SW 1271 (cell line): Measurements from ENCODE around the gene PLCXD1.
"Not testable (repeated sequence)": the region's sequence is repeated elsewhere in the genome, so short reads cannot be mapped to it uniquely, and the experiment has no call there.

ENCODE experiments used
- DNase-seq, 2 experiments: peaks; one replicate each; lab custom pipeline; 2025; lab: John Stamatoyannopoulos, UW

PLCXD1 gene

DNA sequence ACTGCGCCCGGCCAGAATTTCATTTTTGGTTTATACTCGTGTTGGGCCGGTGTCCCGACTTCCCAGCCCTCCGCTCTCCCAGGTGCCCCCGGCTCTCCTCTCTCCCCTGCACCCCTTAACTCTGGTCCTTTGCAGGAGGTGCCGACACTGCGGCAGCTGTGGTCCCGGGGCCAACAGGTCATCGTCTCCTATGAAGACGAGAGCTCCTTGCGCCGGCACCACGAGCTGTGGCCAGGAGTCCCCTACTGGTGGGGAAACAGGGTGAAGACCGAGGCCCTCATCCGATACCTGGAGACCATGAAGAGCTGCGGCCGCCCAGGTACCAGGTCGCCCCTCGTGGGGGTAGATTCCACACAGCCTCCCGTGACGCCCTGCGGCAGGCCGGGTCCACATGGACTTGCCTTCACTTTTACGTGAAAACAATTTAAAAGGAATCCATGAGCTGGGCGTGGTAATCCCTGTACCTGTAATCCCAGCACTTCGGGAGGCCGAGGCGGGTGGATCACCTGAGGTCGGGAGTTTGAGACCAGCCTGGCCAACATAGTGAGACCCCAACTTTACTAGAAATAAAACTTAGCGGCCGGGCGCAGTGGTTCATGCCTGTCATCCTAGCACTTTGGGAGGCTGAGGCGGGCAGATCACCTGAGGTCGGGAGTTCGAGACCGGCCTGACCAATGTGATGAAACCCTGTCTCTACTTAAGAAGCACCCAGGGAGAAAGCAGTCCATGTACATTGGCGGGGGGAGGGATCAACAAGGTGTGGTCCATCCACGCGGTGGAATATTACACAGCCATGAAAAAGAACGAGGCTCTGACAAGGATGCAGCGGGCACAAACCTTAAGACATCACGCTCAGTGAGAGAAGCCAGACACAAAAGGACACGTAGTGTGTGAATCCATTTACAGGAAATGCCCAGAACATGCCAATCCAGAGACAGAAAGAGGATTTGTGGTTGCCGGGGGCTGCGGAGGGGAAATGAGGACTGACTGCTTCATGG, 12.0 kb downstream of the PLCXD1 start:
- no peak for DNase-seq

GRCh38 chrX:295136-295535, 14.0 kb downstream of the PLCXD1 start:
- DNase-seq, result no peak

DNA sequence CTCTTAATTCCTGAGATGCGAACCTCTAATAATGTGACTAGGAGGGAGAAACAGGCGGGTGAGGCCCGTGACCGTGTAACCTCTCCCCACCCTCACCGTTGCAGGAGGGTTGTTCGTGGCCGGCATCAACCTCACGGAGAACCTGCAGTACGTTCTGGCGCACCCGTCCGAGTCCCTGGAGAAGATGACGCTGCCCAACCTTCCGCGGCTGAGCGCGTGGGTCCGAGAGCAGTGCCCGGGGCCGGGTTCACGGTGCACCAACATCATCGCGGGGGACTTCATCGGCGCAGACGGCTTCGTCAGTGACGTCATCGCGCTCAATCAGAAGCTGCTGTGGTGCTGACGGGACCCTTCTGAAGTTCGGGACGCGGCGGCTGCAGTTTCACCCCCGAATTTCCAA, 17.8 kb downstream of the PLCXD1 start:
- no peak for DNase-seq

DNA sequence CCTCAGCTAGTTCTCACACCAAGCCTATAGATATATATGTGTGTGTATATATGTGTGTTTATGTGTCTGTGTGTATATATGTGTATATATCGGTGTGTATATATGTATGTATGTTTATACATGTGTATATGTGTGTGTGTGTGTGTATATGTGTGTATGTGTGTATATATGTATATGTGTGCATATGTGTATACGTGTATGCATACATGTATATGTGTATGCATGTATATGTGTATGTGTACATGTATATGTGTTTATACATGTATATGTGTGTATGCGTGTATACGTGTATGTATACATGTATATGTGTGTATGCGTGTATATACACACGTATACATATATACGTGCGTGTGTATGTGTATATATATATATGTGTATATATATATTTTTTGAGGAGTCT, 19.2 kb downstream of the PLCXD1 start:
- DNase-seq, result no peak

DNA sequence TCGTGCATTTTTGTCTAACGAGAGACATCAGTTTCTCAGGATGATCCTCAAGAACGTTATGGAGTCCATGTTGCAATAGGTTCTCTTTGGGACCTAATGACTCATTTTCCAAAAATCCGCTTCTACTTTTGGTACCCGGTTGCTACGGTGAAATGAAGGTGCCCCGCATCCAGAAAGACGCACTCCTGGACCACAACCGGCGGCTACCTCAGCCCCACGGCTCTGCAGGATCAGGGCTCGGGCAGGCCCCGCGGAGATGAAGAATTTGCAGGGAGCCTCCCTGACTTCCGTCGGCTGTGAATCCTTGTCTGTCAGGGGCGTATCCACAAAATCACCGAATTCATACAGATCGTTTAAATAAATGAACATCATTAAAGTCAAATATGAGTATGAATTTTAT, 21.8 kb downstream of the PLCXD1 start:
- no peak for DNase-seq

- not testable (repeated sequence) for DNase-seq
Observed at GRCh38 chrX:305781-306613, 24.8 kb downstream of the PLCXD1 start.

- not testable (repeated sequence) for DNase-seq
Observed at GRCh38 chrX:306614-307251, 25.6 kb downstream of the PLCXD1 start.

DNA sequence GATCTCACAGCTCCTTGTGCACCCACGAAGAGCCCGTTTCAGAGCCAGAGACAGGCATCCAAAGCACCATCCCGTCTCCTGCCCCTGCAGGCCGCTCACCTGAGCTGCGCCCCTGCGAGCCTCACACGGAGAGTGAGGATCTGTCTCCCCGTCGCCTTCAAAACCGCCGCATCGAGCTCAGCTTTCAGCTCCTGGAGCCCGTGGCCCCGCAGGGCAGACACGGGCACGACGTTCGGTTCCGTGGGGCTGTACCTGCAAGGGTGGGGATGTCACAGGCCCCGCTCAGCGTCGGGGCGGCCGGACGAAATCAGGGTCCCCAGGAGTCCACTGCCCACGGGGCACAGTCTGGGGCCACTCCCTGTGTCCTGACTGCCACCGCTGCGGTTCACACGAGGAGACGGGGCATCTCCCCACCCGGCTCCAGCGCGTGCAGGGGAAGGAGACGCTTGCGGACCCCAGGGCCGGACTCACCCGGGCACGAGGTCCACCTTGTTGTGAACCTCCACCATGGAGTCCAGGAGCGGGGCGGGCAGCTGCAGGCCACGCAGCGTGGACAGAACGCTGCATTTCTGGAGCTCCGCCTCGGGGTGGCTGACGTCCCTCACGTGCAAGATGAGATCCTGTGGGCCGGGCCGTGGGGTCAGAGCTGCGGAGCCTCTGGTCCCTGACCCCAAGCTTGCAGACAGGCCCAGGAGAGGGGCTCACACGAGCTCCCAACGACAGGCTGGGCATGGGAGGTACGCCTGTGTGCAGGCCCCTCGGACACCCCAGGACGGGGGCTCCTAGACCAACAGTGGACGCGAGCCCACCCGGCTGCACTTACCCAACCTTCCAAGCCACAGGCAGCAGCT, 26.3 kb downstream of the PLCXD1 start:
- DNase-seq, result no peak

- no peak for DNase-seq
Observed at GRCh38 chrX:308821-309520, 27.8 kb downstream of the PLCXD1 start.

GRCh38 chrX:310621-311155, 29.5 kb downstream of the PLCXD1 start:
- DNase-seq, result no peak

DNA sequence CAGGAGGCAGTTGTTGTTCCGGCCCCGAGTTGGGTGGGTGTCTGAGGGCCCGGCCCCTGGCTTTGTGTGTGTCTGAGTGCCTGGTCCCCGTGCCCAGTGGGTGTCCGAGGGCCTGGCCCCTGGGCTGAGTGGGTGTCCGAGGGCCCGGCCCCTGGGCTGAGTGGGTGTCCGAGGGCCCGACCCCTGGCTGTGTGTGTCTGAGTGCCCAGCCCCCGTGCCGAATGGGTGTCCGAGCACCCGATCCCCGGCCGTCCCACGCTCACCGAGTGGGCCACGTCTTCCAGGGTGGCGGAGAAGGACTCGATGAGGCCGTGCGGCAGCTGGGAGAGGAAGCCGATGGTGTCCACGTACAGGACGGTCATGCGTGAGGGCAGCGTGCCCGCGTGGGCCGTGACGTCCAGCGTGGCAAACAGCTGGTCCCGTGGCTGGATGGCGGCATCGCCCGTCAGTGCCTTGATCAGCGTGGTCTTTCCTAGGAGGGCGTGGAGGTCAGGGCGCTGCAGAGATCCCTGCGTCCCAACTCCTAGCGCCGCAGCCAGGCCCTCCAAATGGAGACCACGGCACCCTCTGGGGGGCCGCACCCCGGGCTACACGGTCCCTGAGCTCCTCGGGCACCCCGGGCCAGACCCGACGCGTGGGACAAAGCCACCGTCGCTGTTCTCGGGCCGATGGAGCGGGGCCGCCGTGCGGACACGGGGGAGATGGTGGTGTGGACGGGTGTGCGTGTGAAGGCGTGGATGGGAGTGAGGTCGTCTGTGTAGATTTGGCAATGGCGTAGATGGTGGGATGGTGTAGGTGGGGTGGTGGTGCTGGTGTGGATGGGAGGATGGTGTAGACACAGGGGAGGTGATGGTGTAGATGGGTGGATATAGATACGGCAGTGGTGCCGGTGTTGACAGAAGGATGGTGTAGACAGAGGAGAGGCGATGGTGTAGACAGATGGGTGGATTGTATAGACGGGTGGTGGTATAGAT, 30.3 kb downstream of the PLCXD1 start:
- no peak for DNase-seq

- DNase-seq, result no peak
Observed at GRCh38 chrX:312621-313331, 31.6 kb downstream of the PLCXD1 start.

DNA sequence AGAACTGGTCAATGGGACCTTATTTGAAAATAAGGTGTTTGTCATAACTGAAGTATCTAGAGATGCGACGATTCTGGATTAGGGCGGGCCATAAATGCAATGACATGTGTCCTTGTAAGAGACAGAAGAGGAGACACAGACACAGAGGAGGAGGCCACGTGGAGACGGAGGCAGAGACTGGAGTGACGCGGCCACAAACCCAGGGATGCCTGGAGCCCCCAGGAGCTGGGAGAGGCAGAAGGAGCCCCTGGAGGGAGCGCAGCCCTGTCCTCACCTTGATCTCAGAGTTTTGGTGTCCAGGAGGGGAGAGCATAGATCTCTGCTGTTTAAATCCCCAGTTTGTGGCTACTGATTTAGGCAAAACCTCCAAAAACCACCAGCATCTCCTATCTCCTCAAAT, 32.4 kb downstream of the PLCXD1 start:
- no peak for DNase-seq

DNA sequence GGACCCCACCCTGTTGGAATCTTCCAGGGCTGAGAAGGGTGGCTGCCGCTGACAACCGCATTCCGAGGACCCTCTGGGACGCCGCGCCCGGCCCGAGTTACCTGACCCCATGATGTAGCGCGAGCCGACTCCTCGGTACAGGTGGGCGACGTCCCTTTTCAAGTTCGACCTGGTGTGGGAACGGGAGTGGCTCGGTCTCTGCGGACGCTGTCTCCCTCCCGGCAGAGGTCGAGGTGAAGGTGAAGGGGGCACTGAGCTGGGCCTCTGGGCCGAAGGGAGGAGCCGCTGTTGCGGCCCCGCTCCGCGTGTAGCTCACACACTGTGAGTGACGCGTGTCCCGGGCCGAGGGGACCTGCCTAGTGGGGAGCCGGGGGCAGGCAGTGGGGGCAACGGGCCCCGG, 32.9 kb downstream of the PLCXD1 start:
- DNase-seq, result no peak

GRCh38 chrX:314781-315595, 33.8 kb downstream of the PLCXD1 start:
- DNase-seq, result no peak

- DNase-seq, result no peak
Observed at GRCh38 chrX:316351-317325, 35.5 kb downstream of the PLCXD1 start.
